ENCODE measurements around the gene EIF4G3. TPM values are rescaled to one million over a fixed set of nuclear protein-coding genes. Genes with fewer than 3 reads are reported as not detected.

The EIF4G3 gene
- total and polyA plus RNA-seq, 2 donors (not counting 3 experiments of a cell fraction or from before 2014, with no cell fraction given), result 40.7 to 78.5 TPM

DNA sequence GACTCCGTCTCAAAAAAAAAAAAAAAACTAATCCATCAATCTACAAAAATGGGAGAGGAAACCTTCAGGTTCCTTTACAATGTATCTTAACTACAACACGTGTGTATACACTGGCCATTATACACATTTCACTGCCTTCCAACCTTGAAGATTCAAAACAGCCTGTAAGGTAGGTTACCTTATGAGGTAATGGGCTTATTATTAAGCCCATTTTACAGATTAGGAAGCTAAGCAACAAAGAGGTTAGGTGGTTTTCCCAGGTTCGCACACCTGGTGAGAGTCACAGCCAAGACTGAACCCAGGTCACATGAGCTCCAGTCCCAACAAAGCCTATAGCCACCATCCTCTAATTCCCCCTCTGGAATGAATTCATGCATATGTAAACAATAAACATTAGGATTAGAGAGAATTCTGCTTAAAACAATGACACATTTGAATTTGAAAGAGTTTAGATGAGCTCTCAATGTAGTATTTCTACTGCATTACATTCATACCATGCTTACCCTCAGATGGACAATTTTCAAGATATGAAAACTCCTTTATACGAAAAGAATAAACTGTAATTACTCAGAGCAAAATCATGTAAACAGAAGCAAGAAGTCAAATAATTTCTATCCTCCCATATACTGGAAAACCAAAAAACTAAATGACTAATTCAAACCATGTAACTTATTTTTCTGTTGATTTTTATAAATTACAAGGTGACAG, 54.8 kb downstream of the EIF4G3 start:
- Histone ChIP-seq H3K4me3 (replicated peaks in 1 of 3; ENCODE audit: insufficient read depth in 1 of 3, low read depth in 1 of 3, low read length in 3 of 3) (no peak overlapping the region), H3K27me3 (ENCODE audit: control insufficient read depth in 2 of 2, insufficient read depth in 2 of 2, low read length in 2 of 2) (no peaks in the 10 kb centered on the region), H3K9me3 (replicated peaks; ENCODE audit: control insufficient read depth, insufficient read depth, low read length) (no peaks in the 10 kb centered on the region), H3K4me1 (ENCODE audit: control insufficient read depth, extremely low read depth, insufficient read depth, low read length) (peaks cover 4% of the 10 kb centered on the region), H3K79me2 (ENCODE audit: control insufficient read depth, insufficient read depth, low read length) (peaks cover 36% of the 10 kb centered on the region), H2AFZ (ENCODE audit: low read depth, low read length) (no peak overlapping the region), H3K36me3 (ENCODE audit: control insufficient read depth in 2 of 2, extremely low read depth in 1 of 2, insufficient read depth in 2 of 2, low read length in 2 of 2) (peaks cover 0 to 3% of the 10 kb centered on the region in 2 experiments), H3K27ac (ENCODE audit: insufficient read depth, low read depth, low read length) (no peak overlapping the region), H4K20me1 (replicated peaks; ENCODE audit: control insufficient read depth, extremely low read depth, insufficient read depth, low read length) (no peaks in the 10 kb centered on the region), H3K4me2 (ENCODE audit: insufficient read depth, low read length) (no peak overlapping the region), H3K9ac (replicated peaks; ENCODE audit: extremely low read depth, insufficient read depth, low read length) (no peak overlapping the region), H3K9me1 (replicated peaks; ENCODE audit: control insufficient read depth, extremely low read depth, insufficient read depth, low read length) (no peaks in the 10 kb centered on the region)
- CTCF ChIA-PET, result interaction anchor here (0.8 to 1.2 kb wide), 3 partner anchors 30 to 73 kb away, joined by 3 to 4 read pairs (median 3); no protein-coding TSS in a partner anchor
- dilution Hi-C loops (cut with MboI; ENCODE audit: extremely low pct_ligation_motif_present, low sequenced_read_pairs) (no loop called here), intact Hi-C loops (cut with micrococcal nuclease) (no loop called here)
- no peak for DNase-seq (ENCODE audit: low read depth, low spot score)
- no peak for FAIRE-seq
- no peak for TF ChIP-seq JUN (IDR thresholded peaks at IDR 0.05; ENCODE audit: borderline replicate concordance, insufficient read depth, insufficient read length, low read depth)
- TF ChIP-seq GATA2 (IDR thresholded peaks at IDR 0.05; ENCODE audit: insufficient read depth, insufficient read length, low read depth, low read length), result no peak
- no peak for TF ChIP-seq EZH2 (IDR thresholded peaks at IDR 0.05; ENCODE audit: borderline replicate concordance, low read depth, low read length, severe bottlenecking)
- no peak for TF ChIP-seq POLR2A (IDR thresholded peaks at IDR 0.05; ENCODE audit: low read depth, low read length)
- no peak for TF ChIP-seq POLR2AphosphoS5 (IDR thresholded peaks at IDR 0.05; ENCODE audit: insufficient read depth, low read depth, low read length)
- TF ChIP-seq, protein P1, sequence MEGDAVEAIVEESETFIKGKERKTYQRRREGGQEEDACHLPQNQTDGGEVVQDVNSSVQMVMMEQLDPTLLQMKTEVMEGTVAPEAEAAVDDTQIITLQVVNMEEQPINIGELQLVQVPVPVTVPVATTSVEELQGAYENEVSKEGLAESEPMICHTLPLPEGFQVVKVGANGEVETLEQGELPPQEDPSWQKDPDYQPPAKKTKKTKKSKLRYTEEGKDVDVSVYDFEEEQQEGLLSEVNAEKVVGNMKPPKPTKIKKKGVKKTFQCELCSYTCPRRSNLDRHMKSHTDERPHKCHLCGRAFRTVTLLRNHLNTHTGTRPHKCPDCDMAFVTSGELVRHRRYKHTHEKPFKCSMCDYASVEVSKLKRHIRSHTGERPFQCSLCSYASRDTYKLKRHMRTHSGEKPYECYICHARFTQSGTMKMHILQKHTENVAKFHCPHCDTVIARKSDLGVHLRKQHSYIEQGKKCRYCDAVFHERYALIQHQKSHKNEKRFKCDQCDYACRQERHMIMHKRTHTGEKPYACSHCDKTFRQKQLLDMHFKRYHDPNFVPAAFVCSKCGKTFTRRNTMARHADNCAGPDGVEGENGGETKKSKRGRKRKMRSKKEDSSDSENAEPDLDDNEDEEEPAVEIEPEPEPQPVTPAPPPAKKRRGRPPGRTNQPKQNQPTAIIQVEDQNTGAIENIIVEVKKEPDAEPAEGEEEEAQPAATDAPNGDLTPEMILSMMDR (IDR thresholded peaks at IDR 0.05; ENCODE audit: extremely low read depth in 1 of 2, insufficient read depth in 1 of 2, low read depth in 1 of 2, low read length in 2 of 2), result no peak
- no peak for TF ChIP-seq FOS (IDR thresholded peaks at IDR 0.05; ENCODE audit: borderline replicate concordance, insufficient read depth, low read length)
- TF ChIP-seq, protein P2, sequence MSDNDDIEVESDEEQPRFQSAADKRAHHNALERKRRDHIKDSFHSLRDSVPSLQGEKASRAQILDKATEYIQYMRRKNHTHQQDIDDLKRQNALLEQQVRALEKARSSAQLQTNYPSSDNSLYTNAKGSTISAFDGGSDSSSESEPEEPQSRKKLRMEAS (IDR thresholded peaks at IDR 0.05; ENCODE audit: insufficient read depth, insufficient read length), result no peak
- no peak for TF ChIP-seq MYC (IDR thresholded peaks at IDR 0.05; ENCODE audit: low read depth, low read length)
- POLR2A ChIA-PET, result no interaction called here
- no TSS peak for BruUV-seq (replicated peaks)

Data from endothelial cell of umbilical vein (primary cell).